ENCODE data around the gene ESRRG.

- TF ChIP-seq GATA3 (IDR thresholded peaks at IDR 0.05; ENCODE audit: low read depth, low read length) (no peak), GATA2 (IDR thresholded peaks at IDR 0.05; ENCODE audit: low read depth, low read length) (no peak)
Observed at GRCh38 chr1:216476341-216476740, 246.9 kb downstream of the ESRRG start.

Measured in SH-SY5Y (cell line).